Head of caudate nucleus (tissue), 42 donors: ENCODE results near the gene RET.

Experiments used
- DNase-seq, 42 donors: peaks; one replicate each; pipeline versions ENCODE4 v3.0.0 to v3.0.0-alpha.2; 2020 to 2021; ENCODE audit warnings: mixed read lengths in 7 of 42
- intact Hi-C: fragments of 100-400 bp; cut with DNase I; formaldehyde crosslinking; loops from one replicate; pipeline ENCODE4 v1.15.0; 2022

Gene RET

GRCh38 chr10:43073191-43073590 lies 3.7 kb upstream of the RET start:
- intact Hi-C loops = no loop called here
- no peak for DNase-seq

DNA sequence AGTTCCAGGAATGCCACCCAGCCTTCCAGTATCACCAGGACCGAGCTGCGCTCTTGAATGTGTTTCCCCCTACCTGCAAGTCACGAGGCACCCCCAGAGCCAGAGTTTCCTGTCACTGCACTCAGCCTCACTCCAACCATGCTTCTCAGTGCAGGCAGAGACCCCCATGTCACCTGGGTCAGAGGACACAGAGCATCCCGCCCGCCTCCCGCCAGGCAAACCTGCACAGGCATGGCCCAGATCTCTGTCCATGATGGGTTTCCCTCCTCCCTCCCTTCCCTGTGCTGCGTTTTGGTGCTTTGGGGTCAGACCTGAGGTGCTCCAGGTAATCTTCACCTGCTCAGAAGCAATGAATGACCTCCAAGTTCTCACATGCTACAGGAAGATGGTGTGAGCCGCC lies 3.1 kb upstream of the RET start:
- intact Hi-C loops = no loop called here
- no peak for DNase-seq

DNA sequence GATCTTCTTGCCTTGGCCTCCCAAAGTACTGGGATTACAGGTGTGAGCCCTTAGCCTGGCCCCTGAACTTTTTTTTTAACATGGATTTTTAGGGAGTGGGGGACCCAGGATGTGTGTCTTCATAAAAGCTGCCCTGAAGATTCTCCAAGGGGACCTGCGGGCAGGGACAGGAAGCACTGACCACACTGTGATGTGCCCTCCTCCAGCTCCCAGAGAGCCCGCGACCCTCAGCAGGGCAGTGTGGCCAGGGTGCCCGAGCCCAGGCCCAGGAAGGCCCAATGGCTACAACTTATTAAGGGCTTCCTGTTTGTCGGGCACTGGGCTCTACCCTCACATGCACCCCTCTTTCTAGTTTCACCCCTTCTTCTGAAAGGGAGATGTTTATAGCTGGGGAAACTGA lies 2.5 kb upstream of the RET start:
- intact Hi-C loops = no loop called here
- no peak for DNase-seq

GRCh38 chr10:43074827-43075611 lies 1.9 kb upstream of the RET start:
- intact Hi-C loops = no loop called here
- DNase-seq = no peak

GRCh38 chr10:43075612-43076003 lies 1.3 kb upstream of the RET start:
- intact Hi-C loops = no loop called here
- peak in 1 of 42 donors; percentile 20 for DNase-seq

GRCh38 chr10:43076311-43076875 lies 476 bp upstream of the RET start:
- peak in 5 of 42 donors; percentile 11 to 39 (median 27) for DNase-seq
- intact Hi-C loops = no loop called here

- no peak for DNase-seq
- intact Hi-C loops = no loop called here
Measured at GRCh38 chr10:43077421-43078171, 727 bp downstream of the RET start.

GRCh38 chr10:43078175-43078985 lies 1.5 kb downstream of the RET start:
- intact Hi-C loops = no loop called here
- DNase-seq = no peak

DNA sequence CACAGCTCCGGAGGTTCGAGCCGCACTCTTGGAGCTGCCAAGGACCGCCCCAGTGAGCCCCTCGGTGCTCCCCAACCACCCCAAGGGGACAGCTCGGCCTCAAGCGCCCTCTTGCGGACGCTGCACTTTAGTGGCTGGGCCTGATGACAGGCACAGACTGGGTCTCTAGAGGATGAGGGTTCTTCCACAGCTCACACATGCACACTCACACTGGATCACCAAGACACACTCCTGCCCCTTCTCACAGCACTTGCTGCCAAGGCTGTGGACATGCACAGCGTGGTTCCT lies 2.1 kb downstream of the RET start:
- intact Hi-C loops = no loop called here
- DNase-seq = peak in 23 of 42 donors; percentile 7 to 57 (median 24)

GRCh38 chr10:43079856-43080255 lies 3.0 kb downstream of the RET start:
- intact Hi-C loops = no loop called here
- DNase-seq = no peak

DNA sequence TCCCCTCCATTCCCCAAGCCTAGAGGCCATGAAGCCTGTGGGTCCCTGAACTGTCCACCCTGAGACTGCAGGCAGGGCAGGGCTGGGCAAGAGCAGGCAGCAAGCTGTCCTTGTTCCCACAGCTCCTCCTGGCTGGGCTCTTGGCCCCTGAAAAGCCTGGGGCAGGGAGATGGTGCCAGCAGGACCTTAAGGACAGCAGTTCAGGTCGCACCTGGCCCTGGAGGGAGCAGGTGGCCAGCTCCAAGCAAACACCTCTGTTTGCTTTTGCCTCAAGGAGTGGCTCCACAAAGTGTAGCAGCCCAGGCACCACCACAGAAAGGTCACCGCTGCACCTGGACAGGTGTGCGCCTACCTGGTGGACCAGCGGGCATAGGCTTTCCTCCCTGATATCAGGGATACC lies 5.2 kb downstream of the RET start:
- intact Hi-C loops = no loop called here

GRCh38 chr10:43082746-43083145 lies 5.9 kb downstream of the RET start:
- intact Hi-C loops = no loop called here
- DNase-seq = peak in 1 of 42 donors; percentile 36

More for the DNA sequence above, 5.2 kb downstream of the RET start:
- no peak for DNase-seq

DNA sequence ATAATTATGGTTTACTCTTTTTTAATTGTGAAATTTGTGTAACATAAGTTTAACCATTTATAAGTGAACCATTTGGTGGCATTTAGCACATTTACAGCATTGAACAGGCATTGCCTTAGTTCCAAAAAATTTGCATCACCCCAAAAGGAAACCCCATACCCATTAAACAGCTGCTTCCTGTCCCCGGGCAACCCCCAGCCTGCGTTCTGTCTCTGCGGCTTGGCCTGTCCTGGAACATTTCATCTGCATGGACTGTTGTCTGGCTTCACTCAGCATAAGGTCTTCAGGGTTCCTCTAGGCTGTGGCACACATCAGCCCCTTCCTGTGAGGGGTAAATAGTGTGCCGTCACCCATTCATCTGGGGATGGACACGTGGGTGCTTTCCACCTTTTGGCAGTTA lies 6.9 kb downstream of the RET start:
- no peak for DNase-seq
- intact Hi-C loops = no loop called here

- DNase-seq = no peak
- intact Hi-C loops = no loop called here
Measured at GRCh38 chr10:43084812-43085211, 7.9 kb downstream of the RET start.

DNA sequence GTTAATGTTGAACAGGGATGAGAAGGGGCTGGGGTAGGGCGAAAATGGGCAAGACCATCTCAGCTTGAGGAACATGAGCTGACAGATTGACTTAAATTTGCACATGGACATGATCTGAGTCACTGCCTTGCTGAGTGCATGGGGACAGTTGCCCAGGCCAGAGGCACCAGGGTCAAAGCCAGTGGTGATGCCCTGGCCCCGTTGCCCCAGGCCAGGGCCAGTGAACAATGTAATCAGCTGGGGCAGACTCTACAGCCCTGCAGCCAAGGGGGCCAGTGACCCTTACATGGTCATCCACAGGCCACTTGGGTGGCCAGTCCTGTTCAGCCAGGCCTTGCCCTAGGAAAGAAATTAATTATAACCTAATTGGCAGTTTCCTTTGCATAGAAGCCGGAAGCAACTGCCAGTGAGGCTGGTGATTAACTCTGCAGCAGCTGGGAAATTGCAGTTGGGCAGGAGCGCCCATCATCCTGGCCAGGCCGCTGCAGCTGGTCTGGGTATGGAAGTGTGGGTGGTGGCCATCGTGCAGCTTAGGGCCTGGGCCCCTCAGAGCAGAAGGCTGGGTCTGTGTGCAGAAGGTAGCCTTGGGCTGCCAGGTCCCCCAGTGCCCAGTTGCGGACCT lies 9.6 kb downstream of the RET start:
- no peak for DNase-seq
- intact Hi-C loops = no loop called here

DNA sequence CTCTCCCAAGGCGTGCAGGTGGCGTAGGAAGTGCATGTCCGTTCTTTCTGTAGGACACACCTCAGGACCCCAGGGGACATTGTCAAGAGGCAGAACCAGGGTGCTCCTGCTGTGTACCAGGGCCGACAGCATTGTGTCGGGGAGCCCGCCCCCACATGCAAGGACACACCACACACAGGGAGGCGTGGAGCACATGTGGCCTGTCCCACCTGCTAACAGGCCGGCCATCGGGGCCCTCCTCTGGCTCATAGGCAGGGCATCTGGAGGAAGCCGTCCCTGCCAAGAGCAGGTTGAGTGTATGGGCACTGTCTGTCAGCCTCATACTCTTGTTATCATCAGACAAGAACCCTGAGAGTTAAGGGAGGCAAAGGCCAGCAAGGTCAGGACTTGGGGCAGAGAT lies 12.7 kb downstream of the RET start:
- intact Hi-C loops = no loop called here
- no peak for DNase-seq

GRCh38 chr10:43090188-43090587 lies 13.3 kb downstream of the RET start:
- intact Hi-C loops = no loop called here
- no peak for DNase-seq

- no peak for DNase-seq
- intact Hi-C loops = no loop called here
Measured at GRCh38 chr10:43090664-43091063, 13.8 kb downstream of the RET start.

DNA sequence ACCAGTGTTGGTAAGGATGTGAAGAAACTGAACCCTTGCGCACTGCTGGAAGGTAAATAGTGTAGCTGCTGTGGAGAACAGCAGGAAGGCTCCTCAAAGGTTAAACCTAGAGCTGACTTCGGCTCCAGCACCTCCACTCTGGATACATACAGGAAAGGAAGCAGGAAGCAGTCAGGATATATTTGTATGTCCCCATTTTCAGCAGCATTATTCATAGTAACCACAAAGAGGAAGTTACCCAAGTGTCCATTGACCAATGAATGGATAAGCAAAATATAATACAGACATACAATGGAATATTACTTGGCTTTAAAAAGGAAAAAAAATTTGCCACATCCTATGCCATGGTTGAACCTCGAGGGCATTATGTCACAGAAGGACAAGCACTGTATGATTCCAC lies 15.0 kb downstream of the RET start:
- DNase-seq = no peak
- intact Hi-C loops = no loop called here
